Fibroblast of lung (primary cell): ENCODE results near the gene GRIN1. TPM values are rescaled to one million over a fixed set of nuclear protein-coding genes. Genes with fewer than 3 reads are reported as not detected.
A peak's percentile ranks its signal among the peaks of the same experiment; 100 is the strongest.

Experiments
- DNase-seq, 2 donors: peaks; one replicate each; pipeline versions ENCODE4 v3.0.0 to v3.0.0-alpha.2; 2010; ENCODE audit warnings: low read depth in 2 of 2
- H2AFZ ChIP-seq: 2 replicates; pipeline ENCODE4 v1.5.1; 2012; ENCODE audit warnings: low read length, control low read depth, inconsistent platforms
- H3K27ac ChIP-seq: 2 replicates; pipeline ENCODE4 v1.5.1; 2011; ENCODE audit warnings: low read length, control low read depth; ENCODE audit not compliant: insufficient read depth
- H3K27me3 ChIP-seq: 2 replicates; pipeline ENCODE4 v1.5.1; 2011; ENCODE audit warnings: mild to moderate bottlenecking, low read length; ENCODE audit not compliant: control insufficient read depth, insufficient read depth
- H3K36me3 ChIP-seq: 2 replicates; pipeline ENCODE4 v1.5.1; 2011; ENCODE audit warnings: low read length; ENCODE audit not compliant: control insufficient read depth, insufficient read depth
- H3K4me1 ChIP-seq: 2 replicates; pipeline ENCODE4 v1.5.1; 2011; ENCODE audit warnings: low read length; ENCODE audit not compliant: control insufficient read depth, insufficient read depth; ENCODE audit errors: extremely low read depth
- H3K4me2 ChIP-seq: 2 replicates; pipeline ENCODE4 v1.5.1; 2011; ENCODE audit warnings: low read length, control low read depth; ENCODE audit not compliant: insufficient read depth; ENCODE audit errors: extremely low read depth
- H3K4me3 ChIP-seq, 4 experiments: fragments of 200-600 bp in 1 of 4; sonication (generic) in 1 of 4; replicated peaks in 1 of 4; 2 replicates each; pipeline ENCODE4 v1.5.1; 2011 to 2016; ENCODE audit warnings: low read length in 4 of 4, low read depth in 3 of 4, mild to moderate bottlenecking in 3 of 4, control low read depth in 2 of 4, inconsistent platforms in 1 of 4, mixed read lengths in 1 of 4; ENCODE audit not compliant: insufficient read depth in 1 of 4; ENCODE audit errors: control extremely low read depth in 1 of 4
- H3K79me2 ChIP-seq: 2 replicates; pipeline ENCODE4 v1.5.1; 2012; ENCODE audit warnings: mild to moderate bottlenecking, low read length, inconsistent platforms; ENCODE audit not compliant: control insufficient read depth, insufficient read depth
- H3K9ac ChIP-seq: 2 replicates; pipeline ENCODE4 v1.5.1; 2011; ENCODE audit warnings: mild to moderate bottlenecking, low read length, control low read depth; ENCODE audit not compliant: insufficient read depth
- H3K9me3 ChIP-seq: 2 replicates; pipeline ENCODE4 v1.5.1; 2012; ENCODE audit warnings: low read depth, low read length; ENCODE audit not compliant: control insufficient read depth, insufficient read depth
- H4K20me1 ChIP-seq: 2 replicates; pipeline ENCODE4 v1.5.1; 2011; ENCODE audit warnings: low read length; ENCODE audit not compliant: control insufficient read depth, insufficient read depth; ENCODE audit errors: extremely low read depth
- CTCF ChIP-seq, 2 donors: IDR thresholded peaks in 1 of 2; conservative IDR thresholded peaks in 1 of 2; 1 replicate in 1 of 2; 2 replicates in 1 of 2; pipeline ENCODE4 v1.5.1; 2011 to 2012; ENCODE audit warnings: low read length in 2 of 2, control low read depth in 1 of 2, inconsistent platforms in 1 of 2, low read depth in 1 of 2, mild to moderate bottlenecking in 1 of 2
- EZH2 ChIP-seq: IDR thresholded peaks from 2 replicates; pipeline ENCODE4 v1.5.1; 2012; ENCODE audit warnings: low read length, control low read depth, mild to moderate bottlenecking; ENCODE audit errors: missing control alignments
- polyA plus RNA-seq, 2 donors: library from polyadenylated mRNA; depleted of rRNA in 1 of 2; stranded (reverse) in 1 of 2; unstranded in 1 of 2; fragments of >200 nt; gene quantifications; 2 replicates each; pipeline ENCODE4 v1.2.1, GENCODE V29; 2011 to 2012; ENCODE audit warnings: missing spikeins in 1 of 2
- total RNA-seq: library from RNA; depleted of rRNA; stranded (reverse); fragments of >200 nt; gene quantifications from 2 replicates; pipeline ENCODE4 v1.2.1, GENCODE V29; 2014

Gene GRIN1
- total and polyA plus RNA-seq, 2 donors (not counting 1 experiment from before 2014, with no cell fraction given), result under 0.01 to 0.08 TPM

GRCh38 chr9:137199411-137200121 lies 60.6 kb downstream of the GRIN1 start:
- TF ChIP-seq EZH2 (no peak), CTCF (conservative IDR thresholded peaks at IDR 0.05 in 1 of 2, IDR thresholded peaks at IDR 0.05 in 1 of 2; ENCODE audit: low read depth in 1 of 2, low read length in 2 of 2) (no peak)
- Histone ChIP-seq H4K20me1 (no peaks in the 10 kb centered on the region), H2AFZ (no peak overlapping the region), H3K79me2 (peaks cover 21% of the 10 kb centered on the region), H3K4me2 (peak overlapping the region; percentile 78), H3K27me3 (no peaks in the 10 kb centered on the region), H3K9ac (no peak overlapping the region), H3K27ac (no peak overlapping the region), H3K4me3 (peak overlapping the region; percentile 27 to 54 (median 34)), H3K9me3 (no peaks in the 10 kb centered on the region), H3K36me3 (no peaks in the 10 kb centered on the region), H3K4me1 (peaks cover 14% of the 10 kb centered on the region)
- DNase-seq, result peak in 1 of 2 donors; percentile 30

DNA sequence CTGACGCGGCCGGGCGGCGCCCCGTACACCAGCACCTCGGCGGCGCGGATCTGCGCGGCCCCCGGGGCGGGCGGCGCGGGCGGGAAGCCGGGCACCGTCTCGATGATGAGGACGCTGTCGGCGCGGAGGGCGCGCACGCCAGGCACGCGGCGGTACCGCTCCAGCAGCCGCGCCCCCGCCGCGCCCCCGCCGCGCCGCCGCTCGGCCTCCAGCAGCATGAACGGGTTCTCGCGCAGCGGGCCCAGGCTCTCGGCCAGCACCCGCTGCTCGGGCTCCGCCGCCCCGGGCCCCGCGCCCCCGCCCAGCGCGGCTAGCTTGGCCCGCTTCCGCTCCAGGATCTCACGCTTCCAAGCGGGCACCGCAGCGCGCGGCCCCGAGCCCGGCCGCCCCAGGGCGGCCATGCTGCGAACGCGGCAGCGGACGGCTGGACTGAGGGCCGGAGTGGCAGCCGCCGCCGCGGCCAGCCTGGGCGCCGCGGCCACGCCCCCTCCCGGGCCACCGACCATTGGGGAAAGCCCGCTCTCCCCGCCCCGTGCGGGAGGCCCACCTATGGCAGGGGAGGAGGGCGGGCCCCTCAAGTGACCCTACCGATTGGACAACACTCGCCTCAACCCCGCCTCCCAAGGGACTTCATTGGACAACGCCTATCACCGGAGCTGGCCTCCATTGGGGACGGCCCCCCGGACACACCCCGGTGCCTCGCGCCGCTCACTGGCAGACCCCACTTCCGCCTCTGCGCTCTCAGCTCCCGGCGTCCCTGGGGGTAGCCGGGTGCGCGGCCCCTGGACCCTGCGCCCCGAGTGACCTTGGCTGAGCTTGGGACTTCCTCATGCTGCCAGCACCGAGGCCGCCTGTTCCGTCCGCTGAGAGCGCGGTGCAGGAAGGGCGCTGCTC lies 61.6 kb downstream of the GRIN1 start, which contains the start of gene TPRN:
Gene TPRN (minus strand): TSS at position 431 of the 894 bp plus-strand sequence. CDS start 30 bp downstream, at position 401.
- Histone ChIP-seq H3K9ac (peak within 1 kb of the TSS; percentile 61), H3K4me2 (peak within 1 kb of the TSS; percentile 78), H3K27ac (peak within 1 kb of the TSS; percentile 24), H3K4me3 (peak within 1 kb of the TSS; percentile 47 to 72 (median 60)), H3K4me1 (peaks cover 16% of the 10 kb centered on the region), H3K27me3 (no peaks in the 10 kb centered on the region), H3K36me3 (no peaks in the 10 kb centered on the region), H4K20me1 (no peaks in the 10 kb centered on the region), H3K9me3 (no peaks in the 10 kb centered on the region), H3K79me2 (peaks cover 28% of the 10 kb centered on the region), H2AFZ (no peak within 1 kb of the TSS)
- peak; percentile 98 to 99 for DNase-seq
- TF ChIP-seq EZH2 (no peak), CTCF (conservative IDR thresholded peaks at IDR 0.05 in 1 of 2, IDR thresholded peaks at IDR 0.05 in 1 of 2; ENCODE audit: low read depth in 1 of 2, low read length in 2 of 2) (no peak)

DNA sequence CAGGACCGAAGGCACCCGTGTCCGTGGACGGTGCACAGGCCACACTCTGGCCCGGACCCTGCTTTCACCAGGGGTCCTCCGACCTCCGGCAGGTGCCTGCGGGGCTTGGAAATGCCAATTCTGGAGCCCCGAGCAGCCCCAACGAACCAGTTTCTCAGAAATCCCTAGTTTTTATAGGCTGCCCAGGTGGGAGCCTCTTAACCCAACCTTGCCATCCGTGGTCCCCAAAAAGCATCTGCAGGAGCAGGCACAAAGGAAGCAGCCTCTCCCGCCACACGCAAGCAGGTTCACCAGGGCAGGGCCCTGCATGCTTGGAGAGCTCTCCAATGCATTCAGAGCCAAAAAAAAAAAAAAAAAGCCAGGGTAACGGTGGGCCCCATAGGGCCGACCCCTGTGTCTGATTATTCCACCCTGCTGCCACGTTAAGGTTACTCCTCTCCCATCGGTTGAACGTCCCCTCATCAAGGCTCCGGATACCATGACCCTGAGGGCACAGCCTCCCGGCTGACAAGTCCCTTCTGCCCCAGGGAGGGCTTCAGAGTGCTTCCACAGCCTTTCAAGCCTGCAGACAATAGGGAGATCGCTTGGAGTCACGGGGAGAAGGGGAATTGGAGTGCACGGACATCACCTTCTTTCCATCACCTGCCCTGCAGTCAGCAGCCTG lies 62.4 kb downstream of the GRIN1 start:
- Histone ChIP-seq H3K4me1 (peaks cover 18% of the 10 kb centered on the region), H3K79me2 (peaks cover 35% of the 10 kb centered on the region), H2AFZ (no peak overlapping the region), H3K36me3 (no peaks in the 10 kb centered on the region), H3K9ac (peak overlapping the region; percentile 61), H3K4me3 (peak overlapping the region; percentile 47 to 72 (median 60)), H3K27ac (peak overlapping the region; percentile 24), H3K9me3 (no peaks in the 10 kb centered on the region), H4K20me1 (no peaks in the 10 kb centered on the region), H3K27me3 (no peaks in the 10 kb centered on the region), H3K4me2 (peak overlapping the region; percentile 20)
- TF ChIP-seq EZH2 (no peak), CTCF (conservative IDR thresholded peaks at IDR 0.05 in 1 of 2, IDR thresholded peaks at IDR 0.05 in 1 of 2; ENCODE audit: low read depth in 1 of 2, low read length in 2 of 2) (no peak)
- no peak for DNase-seq
